GM12878 (cell line): ENCODE results near the gene TUBAL3. TPM values are rescaled to one million over a fixed set of nuclear protein-coding genes. Genes with fewer than 3 reads are reported as not detected.

Experiments
- ATAC-seq: fragments of 200-7000 bp; cut with Tn5 transposase; 3 replicates; pipeline ENCODE4 v1.9.1; 2020; ENCODE audit warnings: mild to moderate bottlenecking, moderate library complexity
- BruUV-seq: library from RNA; stranded (reverse); fragments of 400-500 nt; replicated peaks from 2 replicates; lab custom pipeline; 2021; lab: Mats Ljungman, UMichigan
- CTCF ChIA-PET: fragments of 300-600 bp; sonication (Branson Sonifier 250); formaldehyde crosslinking; extraction: SDS; loops from one replicate; lab custom pipeline; 2021; ENCODE audit warnings: inconsistent platforms; lab: Yijun Ruan, JAX
- POLR2A ChIA-PET: fragments of 350-600 bp; formaldehyde crosslinking; extraction: SDS; loops from one replicate; lab custom pipeline; 2021; ENCODE audit warnings: inconsistent platforms; lab: Charles Lee
- RAD21 ChIA-PET: fragments of 300-600 bp; sonication (Branson Sonifier 250); formaldehyde crosslinking; loops from one replicate; lab custom pipeline; 2023; ENCODE audit warnings: antibody characterized with exemption; ENCODE audit not compliant: unreplicated experiment; lab: Charles Lee
- SMC1A ChIA-PET: fragments of 300-600 bp; sonication (Branson Sonifier 250); formaldehyde crosslinking; loops from one replicate; lab custom pipeline; 2023; ENCODE audit not compliant: unreplicated experiment, uncharacterized antibody; lab: Charles Lee
- DNase-seq: peaks from one replicate; pipeline ENCODE4 v3.0.0-alpha.2; 2011; ENCODE audit warnings: low read depth, low spot score
- FAIRE-seq: peaks from 3 replicates; lab custom pipeline; 2011; peaks lifted over from hg19 to GRCh38; lab: Jason Lieb, UNC
- H2AFZ ChIP-seq: 2 replicates; pipeline ENCODE4 v1.6.0; 2011; ENCODE audit warnings: low read depth, low read length, control low read depth; ENCODE audit not compliant: control insufficient read depth
- H3K27ac ChIP-seq: 2 replicates; pipeline ENCODE4 v1.5.1; 2011; ENCODE audit warnings: control low read depth; ENCODE audit not compliant: control insufficient read depth, insufficient read depth
- H3K27me3 ChIP-seq, 2 experiments: replicated peaks in 1 of 2; 2 replicates each; pipeline versions ENCODE4 v1.6.0 to v1.6.1; 2011; ENCODE audit warnings: low read length in 1 of 2; ENCODE audit not compliant: control insufficient read depth in 2 of 2, insufficient read depth in 2 of 2
- H3K36me3 ChIP-seq, 2 experiments: 2 replicates each; pipeline ENCODE4 v1.5.1; 2011; ENCODE audit warnings: low read length in 1 of 2; ENCODE audit not compliant: control insufficient read depth in 2 of 2, insufficient read depth in 2 of 2
- H3K4me1 ChIP-seq: 2 replicates; pipeline ENCODE4 v1.6.1; 2011; ENCODE audit warnings: mild to moderate bottlenecking, low read length, moderate library complexity, mixed read lengths; ENCODE audit not compliant: control insufficient read depth, insufficient read depth
- H3K4me2 ChIP-seq: 2 replicates; pipeline ENCODE4 v1.6.0; 2011; ENCODE audit warnings: control low read depth; ENCODE audit not compliant: control insufficient read depth, insufficient read depth
- H3K4me3 ChIP-seq: fragments of 200-600 bp; sonication (generic); 2 replicates; pipeline ENCODE4 v1.5.1; 2016
- H3K79me2 ChIP-seq: 2 replicates; pipeline ENCODE4 v1.6.0; 2011; ENCODE audit warnings: low read length; ENCODE audit not compliant: control insufficient read depth, insufficient read depth
- H3K9ac ChIP-seq: 2 replicates; pipeline ENCODE4 v1.8.0; 2011; ENCODE audit warnings: low read length, control low read depth, mixed read lengths; ENCODE audit not compliant: control insufficient read depth, insufficient read depth
- H3K9me3 ChIP-seq: replicated peaks from 3 replicates; pipeline ENCODE4 v1.5.1; 2011; ENCODE audit warnings: mild to moderate bottlenecking, low read length; ENCODE audit not compliant: control insufficient read depth, insufficient read depth
- H4K20me1 ChIP-seq: 2 replicates; pipeline ENCODE4 v1.6.0; 2011; ENCODE audit not compliant: control insufficient read depth, insufficient read depth
- CREB1 ChIP-seq: IDR thresholded peaks from 2 replicates; pipeline ENCODE4 v1.6.1; 2012; ENCODE audit warnings: low read depth, mild to moderate bottlenecking, inconsistent platforms
- E4F1 ChIP-seq: fragments of 450-650 bp; IDR thresholded peaks from 2 replicates; pipeline ENCODE4 v1.6.1; 2018; ENCODE audit warnings: borderline replicate concordance, mild to moderate bottlenecking; ENCODE audit not compliant: partially characterized antibody
- ETV6 ChIP-seq, 2 experiments: fragments of 450-650 bp in 1 of 2; IDR thresholded peaks in 1 of 2; conservative IDR thresholded peaks in 1 of 2; 2 replicates each; pipeline ENCODE4 v1.6.1; 2014; ENCODE audit warnings: antibody characterized with exemption in 1 of 2, borderline replicate concordance in 1 of 2, low read depth in 1 of 2, mild to moderate bottlenecking in 1 of 2, moderate library complexity in 1 of 2
- IRF3 ChIP-seq: fragments of 450-650 bp; IDR thresholded peaks from 2 replicates; pipeline ENCODE4 v1.6.1; 2014; ENCODE audit warnings: mild to moderate bottlenecking
- MEF2B ChIP-seq: fragments of 450-650 bp; IDR thresholded peaks from 2 replicates; pipeline ENCODE4 v1.6.1; 2018; ENCODE audit warnings: mild to moderate bottlenecking, moderate library complexity; ENCODE audit not compliant: partially characterized antibody, poor library complexity, severe bottlenecking
- MYB ChIP-seq: fragments of 150-350 bp; IDR thresholded peaks from 2 replicates; pipeline ENCODE4 v1.6.1; 2014; ENCODE audit warnings: mild to moderate bottlenecking, low read depth, low read length, borderline replicate concordance
- RELB ChIP-seq: fragments of 450-650 bp; IDR thresholded peaks from 2 replicates; pipeline ENCODE4 v1.6.1; 2017; ENCODE audit warnings: low read depth, mild to moderate bottlenecking, moderate library complexity
- USF1 ChIP-seq: IDR thresholded peaks from 2 replicates; pipeline ENCODE4 v1.6.1; 2011; ENCODE audit warnings: borderline replicate concordance, low read depth, mild to moderate bottlenecking, moderate library complexity, mixed read lengths, low read length; ENCODE audit not compliant: insufficient read depth; ENCODE audit errors: extremely low read length
- USF2 ChIP-seq: IDR thresholded peaks from 2 replicates; pipeline ENCODE4 v1.6.1; 2011; ENCODE audit warnings: low read depth, low read length, improper control_type of control experiment, borderline replicate concordance
- WGBS: methylation state at CpG from one replicate; pipeline ENCODE4 v1.1.6; 2016; ENCODE audit warnings: low lambda C conversion rate; ENCODE audit not compliant: insufficient replicate concordance, insufficient coverage; ENCODE audit errors: missing lambda C conversion rate; 5-methylcytosine and 5-hydroxymethylcytosine counted together
- in situ Hi-C: fragments of 300-500 bp; cut with MboI; formaldehyde crosslinking; loops from 9 replicates; pipeline ENCODE4 v1.14.3; 2018; ENCODE audit warnings: mixed read lengths
- intact Hi-C: fragments of 100-400 bp; cut with micrococcal nuclease; formaldehyde crosslinking; loops from one replicate; pipeline ENCODE4 v1.14.2; 2022; ENCODE audit not compliant: unreplicated experiment
- polyA plus RNA-seq, 11 experiments: library from polyadenylated mRNA; depleted of rRNA in 4 of 11; unstranded in 6 of 11; stranded (reverse) in 5 of 11; fragments of >200 nt; fragmentation: Nextera tagmentation in 4 of 11; fragmentation: Illumina TruSeq in 1 of 11; extraction: Ambion mirVana in 4 of 11; extraction: Trizol in 1 of 11; gene quantifications; 1 replicate in 1 of 11; 2 replicates in 10 of 11; pipeline versions ENCODE4 v1.2.1 to v1.2.3, GENCODE V29; 2011 to 2016; ENCODE audit warnings: inconsistent platforms in 2 of 11, missing spikeins in 2 of 11, low read depth in 1 of 11
- total RNA-seq, 4 experiments: library from RNA; depleted of rRNA in 3 of 4; stranded (reverse); fragments of >200 nt in 3 of 4; fragmentation: Illumina TruSeq in 1 of 4; extraction: Trizol in 1 of 4; gene quantifications; 2 replicates each; pipeline versions ENCODE4 v1.2.1 to v1.2.3, GENCODE V29; 2013 to 2021

TUBAL3 gene
- total and polyA plus RNA-seq, 10 of the 15 experiments (the other 5 are each of a cell fraction or from before 2014, with no cell fraction given): 0.03 to 0.06 TPM; not detected in 8

- Histone ChIP-seq H3K4me1 (no peaks in the 10 kb centered on the region), H3K27ac (no peak overlapping the region; the same call in 1 of the 2 replicates), H3K9me3 (peaks cover 3% of the 10 kb centered on the region; the same call in 1 of the 3 replicates), H3K9ac (peak overlapping the region; percentile 59), H3K36me3 (no peaks in the 10 kb centered on the region), H4K20me1 (no peaks in the 10 kb centered on the region), H3K27me3 (peaks cover 0 to 4% of the 10 kb centered on the region in 2 experiments; a peak in 1 of 4 replicates), H2AFZ (peak overlapping the region; percentile 45), H3K79me2 (peaks cover 19% of the 10 kb centered on the region), H3K4me3 (peak overlapping the region; percentile 68), H3K4me2 (peak overlapping the region; percentile 93)
- no peak for TF ChIP-seq MYB
- TF ChIP-seq RELB: 0 out of 2 replicates have a peak, but pooled peaks have one; percentile 19
- TF ChIP-seq CREB1: no peak
- TF ChIP-seq IRF3: no peak
- TF ChIP-seq ETV6 (conservative IDR thresholded peaks at IDR 0.05 in 1 of 2, IDR thresholded peaks at IDR 0.05 in 1 of 2; ENCODE audit: borderline replicate concordance in 1 of 2, low read depth in 1 of 2): no peak
- TF ChIP-seq USF2: no peak
- TF ChIP-seq USF1: no peak
- TF ChIP-seq MEF2B: no peak
- TF ChIP-seq E4F1: no peak
- FAIRE-seq (no peak), ATAC-seq (peak; percentile 11), DNase-seq (no peak)
- intact Hi-C loops: no loop called here
- CTCF ChIA-PET: interaction anchor here (0.9 to 2.4 kb wide), 4 partner anchors 12 to 210 kb away, joined by 3 to 15 read pairs (median 6); no protein-coding TSS in a partner anchor
- in situ Hi-C loops: no loop called here
- WGBS: 40% methylated on average over 13 of the region's 20 CpGs
- SMC1A ChIA-PET: interaction anchor here (1.1 to 1.4 kb wide), 2 partner anchors 12 to 21 kb away, joined by 3 to 4 read pairs; no protein-coding TSS in a partner anchor
- RAD21 ChIA-PET: interaction anchor here (1.4 kb wide), 1 partner anchor 30 kb away, joined by 3 read pairs; no protein-coding TSS in a partner anchor
- POLR2A ChIA-PET: interaction anchor here (0.6 kb wide), 1 partner anchor 392 kb away, joined by 3 read pairs; no protein-coding TSS in a partner anchor
- TSS peak; percentile 57 for BruUV-seq
These were observed 8.6 kb upstream of the TUBAL3 start for GRCh38 chr10:5413012-5413938.
